ENCODE data around the gene DCAF5. TPM values are rescaled to one million over a fixed set of nuclear protein-coding genes. Genes with fewer than 3 reads are reported as not detected.
A peak's percentile ranks its signal among the peaks of the same experiment; 100 is the strongest.
"Not testable (repeated sequence)": the region's sequence is repeated elsewhere in the genome, so short reads cannot be mapped to it uniquely, and the experiment has no call there.

DCAF5 gene
- total RNA-seq, result 29.8 and 29.9 TPM in 2 replicates

- Mint-ChIP-seq H3K4me3 (peak within 1 kb of the TSS; percentile 81), H3K4me1 (peaks cover 28% of the 10 kb centered on the region), H3K9me3 (no peaks in the 10 kb centered on the region), H3K36me3 (ENCODE audit: low read depth) (peaks cover 15% of the 10 kb centered on the region), H3K27ac (peak within 1 kb of the TSS; percentile 94), H3K27me3 (peaks cover 31% of the 10 kb centered on the region)
- no peak for DNase-seq
- intact Hi-C loops (cut with micrococcal nuclease), result loop anchor here (1.0 to 10.0 kb wide), 5 partner anchors 38 to 1788 kb away; partner anchors contain the start of genes COX16, EIF2S1, ERH and EXD2
Observed at GRCh38 chr14:69152902-69153151, at the start of gene DCAF5. Gene DCAF5, minus strand, starts transcription at chr14:69153119. Its CDS starts 141 bp downstream, at chr14:69152978.

GRCh38 chr14:69199786-69200185, 46.9 kb upstream of the DCAF5 start:
- Mint-ChIP-seq H3K4me3 (no peak overlapping the region), H3K9me3 (no peaks in the 10 kb centered on the region), H3K4me1 (no peaks in the 10 kb centered on the region), H3K27me3 (no peaks in the 10 kb centered on the region), H3K27ac (no peak overlapping the region), H3K36me3 (ENCODE audit: low read depth) (no peaks in the 10 kb centered on the region)
- DNase-seq, result no peak
- intact Hi-C loops (cut with micrococcal nuclease), result no loop called here

- H3K4me1 Mint-ChIP-seq, result peaks cover 11% of the 10 kb centered on the region
- H3K27me3 Mint-ChIP-seq, result peaks cover 4% of the 10 kb centered on the region
- H3K9me3 Mint-ChIP-seq, result no peaks in the 10 kb centered on the region
- no peak overlapping the region for H3K4me3 Mint-ChIP-seq
- intact Hi-C loops (cut with micrococcal nuclease), result no loop called here
- DNase-seq, result no peak
- H3K36me3 Mint-ChIP-seq (ENCODE audit: low read depth), result no peaks in the 10 kb centered on the region
- H3K27ac Mint-ChIP-seq, result no peak overlapping the region
Observed at GRCh38 chr14:69193721-69194120, 40.8 kb upstream of the DCAF5 start.

GRCh38 chr14:69191340-69192111, 38.6 kb upstream of the DCAF5 start, which contains the start of gene EXD2:
Gene EXD2, plus strand, starts transcription at chr14:69191498. Its CDS starts 17,973 bp downstream, at chr14:69209471.
- DNase-seq, result peak; percentile 87
- peak within 1 kb of the TSS; percentile 93 for H3K4me3 Mint-ChIP-seq
- peak within 1 kb of the TSS; percentile 83 for H3K27ac Mint-ChIP-seq
- no peaks in the 10 kb centered on the region for H3K36me3 Mint-ChIP-seq (ENCODE audit: low read depth)
- peaks cover 11% of the 10 kb centered on the region for H3K27me3 Mint-ChIP-seq
- peaks cover 11% of the 10 kb centered on the region for H3K4me1 Mint-ChIP-seq
- intact Hi-C loops (cut with micrococcal nuclease), result loop anchor here (1.0 to 2.0 kb wide), 3 partner anchors 38 to 207 kb away; partner anchors contain the start of genes DCAF5, ERH and SLC39A9
- H3K9me3 Mint-ChIP-seq, result no peaks in the 10 kb centered on the region

- intact Hi-C loops (cut with micrococcal nuclease), result loop anchor here (2.0 kb wide), 1 partner anchor 61 kb away; no protein-coding TSS in a partner anchor
- Mint-ChIP-seq H3K4me1 (peaks cover 11% of the 10 kb centered on the region), H3K27me3 (peaks cover 11% of the 10 kb centered on the region), H3K36me3 (ENCODE audit: low read depth) (no peaks in the 10 kb centered on the region), H3K27ac (no peak overlapping the region), H3K4me3 (no peak overlapping the region), H3K9me3 (no peaks in the 10 kb centered on the region)
- DNase-seq, result no peak
Observed at GRCh38 chr14:69190191-69190590, 37.3 kb upstream of the DCAF5 start.

- Mint-ChIP-seq H3K27ac (no peak overlapping the region), H3K9me3 (no peaks in the 10 kb centered on the region), H3K36me3 (ENCODE audit: low read depth) (no peaks in the 10 kb centered on the region), H3K4me1 (no peaks in the 10 kb centered on the region), H3K4me3 (no peak overlapping the region), H3K27me3 (peaks cover 24% of the 10 kb centered on the region)
- no peak for DNase-seq
- intact Hi-C loops (cut with micrococcal nuclease), result no loop called here
Observed at GRCh38 chr14:69183735-69184134, 30.8 kb upstream of the DCAF5 start.

- intact Hi-C loops (cut with micrococcal nuclease); H3K4me3 Mint-ChIP-seq; H3K36me3 Mint-ChIP-seq (ENCODE audit: low read depth); H3K9me3 Mint-ChIP-seq; H3K4me1 Mint-ChIP-seq; DNase-seq; H3K27ac Mint-ChIP-seq: not testable (repeated sequence)
- peaks cover 19% of the 10 kb centered on the region for H3K27me3 Mint-ChIP-seq
Observed at GRCh38 chr14:69182580-69182979, 29.7 kb upstream of the DCAF5 start.

GRCh38 chr14:69181491-69181890, 28.6 kb upstream of the DCAF5 start:
- Mint-ChIP-seq H3K4me1 (no peaks in the 10 kb centered on the region), H3K36me3 (ENCODE audit: low read depth) (no peaks in the 10 kb centered on the region), H3K27ac (no peak overlapping the region), H3K4me3 (no peak overlapping the region), H3K27me3 (peaks cover 22% of the 10 kb centered on the region), H3K9me3 (no peaks in the 10 kb centered on the region)
- no peak for DNase-seq
- intact Hi-C loops (cut with micrococcal nuclease), result no loop called here

GRCh38 chr14:69175130-69175529, 22.2 kb upstream of the DCAF5 start:
- DNase-seq, result no peak
- peaks cover 18% of the 10 kb centered on the region for H3K27me3 Mint-ChIP-seq
- no peak overlapping the region for H3K4me3 Mint-ChIP-seq
- no peaks in the 10 kb centered on the region for H3K36me3 Mint-ChIP-seq (ENCODE audit: low read depth)
- intact Hi-C loops (cut with micrococcal nuclease), result no loop called here
- H3K4me1 Mint-ChIP-seq, result no peaks in the 10 kb centered on the region
- H3K9me3 Mint-ChIP-seq, result no peaks in the 10 kb centered on the region
- H3K27ac Mint-ChIP-seq, result no peak overlapping the region

- DNase-seq, result no peak
- Mint-ChIP-seq H3K4me1 (no peaks in the 10 kb centered on the region), H3K27ac (no peak overlapping the region), H3K4me3 (no peak overlapping the region), H3K36me3 (ENCODE audit: low read depth) (no peaks in the 10 kb centered on the region), H3K9me3 (no peaks in the 10 kb centered on the region), H3K27me3 (peaks cover 16% of the 10 kb centered on the region)
- intact Hi-C loops (cut with micrococcal nuclease), result no loop called here
Observed at GRCh38 chr14:69171569-69171968, 18.6 kb upstream of the DCAF5 start.

- Mint-ChIP-seq H3K4me3 (no peak overlapping the region), H3K4me1 (no peaks in the 10 kb centered on the region), H3K27ac (no peak overlapping the region), H3K27me3 (peaks cover 14% of the 10 kb centered on the region), H3K36me3 (ENCODE audit: low read depth) (no peaks in the 10 kb centered on the region), H3K9me3 (no peaks in the 10 kb centered on the region)
- DNase-seq, result no peak
- intact Hi-C loops (cut with micrococcal nuclease), result no loop called here
Observed at GRCh38 chr14:69170839-69171238, 17.9 kb upstream of the DCAF5 start.

- H3K9me3 Mint-ChIP-seq, result peaks cover 22% of the 10 kb centered on the region
- H3K4me3 Mint-ChIP-seq; DNase-seq; H3K4me1 Mint-ChIP-seq; intact Hi-C loops (cut with micrococcal nuclease); H3K27ac Mint-ChIP-seq; H3K36me3 Mint-ChIP-seq (ENCODE audit: low read depth): not testable (repeated sequence)
- H3K27me3 Mint-ChIP-seq, result peaks cover 42% of the 10 kb centered on the region
Observed at GRCh38 chr14:69165787-69166186, 12.9 kb upstream of the DCAF5 start.

- peaks cover 69% of the 10 kb centered on the region for H3K27me3 Mint-ChIP-seq
- peaks cover 22% of the 10 kb centered on the region for H3K9me3 Mint-ChIP-seq
- no peak overlapping the region for H3K4me3 Mint-ChIP-seq
- intact Hi-C loops (cut with micrococcal nuclease), result no loop called here
- no peaks in the 10 kb centered on the region for H3K4me1 Mint-ChIP-seq
- H3K36me3 Mint-ChIP-seq (ENCODE audit: low read depth), result no peaks in the 10 kb centered on the region
- H3K27ac Mint-ChIP-seq, result no peak overlapping the region
- no peak for DNase-seq
Observed at GRCh38 chr14:69161590-69161989, 8.7 kb upstream of the DCAF5 start.

GRCh38 chr14:69156224-69156623, 3.3 kb upstream of the DCAF5 start:
- Mint-ChIP-seq H3K27me3 (peaks cover 57% of the 10 kb centered on the region), H3K4me1 (peaks cover 5% of the 10 kb centered on the region), H3K36me3 (ENCODE audit: low read depth) (peaks cover under 1% of the 10 kb centered on the region), H3K9me3 (no peaks in the 10 kb centered on the region), H3K27ac (no peak overlapping the region), H3K4me3 (no peak overlapping the region)
- DNase-seq, result no peak
- intact Hi-C loops (cut with micrococcal nuclease), result loop anchor here (10.0 kb wide), 1 partner anchor 1791 kb away; the partner anchor contains the start of gene EIF2S1

Data from activated CD4-positive, alpha-beta T cell treated with anti-CD3 and anti-CD28 coated beads, Interleukin-2, amount 10 ng/mL, durations not matched to agents 24 days and 14 days (primary cell).